ENCODE data around the gene SERPINB4. TPM values are rescaled to one million over a fixed set of nuclear protein-coding genes. Genes with fewer than 3 reads are reported as not detected.

Gene SERPINB4
- total RNA-seq, 4 donors from 2014 or later = not detected

GRCh38 chr18:63683152-63683551 is 39.1 kb upstream of the SERPINB4 start:
- H3K4me3 ChIP-seq = no peak overlapping the region
- peaks cover 0 to 8% (median 0%) of the 10 kb centered on the region in 4 donors for H3K9me3 ChIP-seq
- intact Hi-C loops (cut with DNase I) = no loop called here
- no peak for TF ChIP-seq CTCF (IDR thresholded peaks at IDR 0.05)
- TF ChIP-seq POLR2A (IDR thresholded peaks at IDR 0.05; ENCODE audit: low read depth) = no peak
- no peak for TF ChIP-seq EP300 (IDR thresholded peaks at IDR 0.05)
- TF ChIP-seq POLR2AphosphoS5 (IDR thresholded peaks at IDR 0.05) = no peak
- no peaks in the 10 kb centered on the region for H3K36me3 ChIP-seq
- DNase-seq (ENCODE audit: extremely low spot score) = no peak
- 44% methylated on average over 2 of the region's 2 CpGs for WGBS
- no peak overlapping the region for H3K27ac ChIP-seq (replicated peaks in 1 of 4)
- no peaks in the 10 kb centered on the region for H3K4me1 ChIP-seq
- peaks cover 0 to 10% (median 0%) of the 10 kb centered on the region in 4 donors for H3K27me3 ChIP-seq

- no peaks in the 10 kb centered on the region for H3K9me3 ChIP-seq
- no peak for DNase-seq (ENCODE audit: extremely low spot score)
- no peaks in the 10 kb centered on the region for H3K36me3 ChIP-seq
- no peak overlapping the region for H3K27ac ChIP-seq (replicated peaks in 1 of 4)
- intact Hi-C loops (cut with DNase I) = no loop called here
- TF ChIP-seq POLR2A (IDR thresholded peaks at IDR 0.05; ENCODE audit: low read depth) (no peak), POLR2AphosphoS5 (IDR thresholded peaks at IDR 0.05) (no peak), EP300 (IDR thresholded peaks at IDR 0.05) (no peak), CTCF (IDR thresholded peaks at IDR 0.05) (no peak)
- H3K4me1 ChIP-seq = no peaks in the 10 kb centered on the region
- H3K27me3 ChIP-seq = peaks cover 0 to 4% (median 0%) of the 10 kb centered on the region in 4 donors
- no peak overlapping the region for H3K4me3 ChIP-seq
- WGBS = 85% methylated on average over 2 of the region's 2 CpGs
These were observed 37.6 kb upstream of the SERPINB4 start for GRCh38 chr18:63681449-63682340.

- intact Hi-C loops (cut with DNase I) = no loop called here
- peaks cover 0 to 4% (median 0%) of the 10 kb centered on the region in 4 donors for H3K27me3 ChIP-seq
- no peak overlapping the region for H3K4me3 ChIP-seq
- no peak for TF ChIP-seq POLR2AphosphoS5 (IDR thresholded peaks at IDR 0.05)
- TF ChIP-seq CTCF (IDR thresholded peaks at IDR 0.05) = no peak
- no peak for TF ChIP-seq EP300 (IDR thresholded peaks at IDR 0.05)
- TF ChIP-seq POLR2A (IDR thresholded peaks at IDR 0.05; ENCODE audit: low read depth) = no peak
- H3K36me3 ChIP-seq = no peaks in the 10 kb centered on the region
- no peak for DNase-seq (ENCODE audit: extremely low spot score)
- no peaks in the 10 kb centered on the region for H3K9me3 ChIP-seq
- no peaks in the 10 kb centered on the region for H3K4me1 ChIP-seq
- WGBS = 72% methylated on average over 5 of the region's 5 CpGs
- no peak overlapping the region for H3K27ac ChIP-seq (replicated peaks in 1 of 4)
These were observed 36.0 kb upstream of the SERPINB4 start for GRCh38 chr18:63679820-63680606.

GRCh38 chr18:63677500-63678225 is 33.6 kb upstream of the SERPINB4 start:
- Histone ChIP-seq H3K36me3 (no peaks in the 10 kb centered on the region), H3K9me3 (no peaks in the 10 kb centered on the region), H3K27ac (replicated peaks in 1 of 4) (no peak overlapping the region), H3K4me1 (no peaks in the 10 kb centered on the region), H3K4me3 (no peak overlapping the region), H3K27me3 (no peaks in the 10 kb centered on the region)
- no peak for DNase-seq (ENCODE audit: extremely low spot score)
- TF ChIP-seq POLR2A (IDR thresholded peaks at IDR 0.05; ENCODE audit: low read depth) (no peak), CTCF (IDR thresholded peaks at IDR 0.05) (no peak), EP300 (IDR thresholded peaks at IDR 0.05) (no peak), POLR2AphosphoS5 (IDR thresholded peaks at IDR 0.05) (no peak)
- intact Hi-C loops (cut with DNase I) = no loop called here
- 60% methylated on average over 5 of the region's 5 CpGs for WGBS
